ENCODE data around the gene HSD17B11.
"Not testable (repeated sequence)": the region's sequence is repeated elsewhere in the genome, so short reads cannot be mapped to it uniquely, and the experiment has no call there.

- not testable (repeated sequence) for TF ChIP-seq EZH2 (IDR thresholded peaks at IDR 0.05; ENCODE audit: borderline replicate concordance, insufficient read depth, low read depth, low read length, poor library complexity, severe bottlenecking); CTCF (IDR thresholded peaks at IDR 0.05)
These were observed 4.9 kb upstream of the HSD17B11 start for GRCh38 chr4:87395851-87396250.
